GM15510 (cell line): ENCODE results near the gene S100A10.

Source experiments
- POLR2A ChIP-seq: IDR thresholded peaks from 3 replicates; pipeline ENCODE4 v1.6.1; 2011; ENCODE audit warnings: borderline replicate concordance; ENCODE audit not compliant: insufficient read length; ENCODE audit errors: extremely low read depth

S100A10 gene, protein sequence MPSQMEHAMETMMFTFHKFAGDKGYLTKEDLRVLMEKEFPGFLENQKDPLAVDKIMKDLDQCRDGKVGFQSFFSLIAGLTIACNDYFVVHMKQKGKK

DNA sequence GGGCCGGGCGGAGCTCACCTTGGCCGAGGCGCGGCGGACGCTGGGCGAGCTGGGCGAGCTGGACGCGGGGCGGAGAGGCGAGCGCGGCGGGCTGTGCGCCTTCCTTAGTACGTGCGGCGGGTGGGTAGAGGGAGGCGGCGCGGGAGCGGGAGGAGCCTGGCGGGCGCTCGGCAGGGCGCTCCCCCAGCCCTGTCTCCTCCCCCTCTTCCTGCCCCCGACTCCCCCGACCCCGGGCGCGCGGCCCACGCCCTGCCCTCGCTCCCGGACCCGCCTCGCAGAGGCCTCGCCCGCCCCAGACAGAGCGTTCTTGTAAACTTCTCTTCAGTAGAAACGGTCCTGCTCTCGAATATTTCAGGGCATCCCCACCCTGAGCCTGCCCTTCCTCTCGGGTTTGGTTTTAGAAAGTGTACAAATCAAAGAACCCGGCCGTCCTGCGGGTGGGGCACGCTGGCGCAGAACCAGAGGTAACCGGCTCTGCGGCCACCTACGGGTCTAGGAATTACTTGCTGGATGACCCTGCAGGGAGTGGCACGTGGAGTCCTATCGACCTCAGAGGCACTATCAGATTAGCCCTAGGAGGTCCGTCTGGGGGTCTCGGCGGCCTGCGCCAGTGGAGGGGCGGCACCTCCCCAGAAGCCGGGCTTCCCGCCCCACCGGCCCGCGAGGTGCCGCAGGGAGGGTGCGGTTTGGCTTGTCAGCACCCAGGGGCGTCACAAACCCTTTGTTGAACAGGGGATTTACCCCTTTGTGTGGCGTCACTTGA lies at the start of gene S100A10:
Gene S100A10, minus strand, starts transcription at position 126 of the 763 bp plus-strand sequence. CDS start 7,629 bp downstream, outside the sequence.
- TF ChIP-seq POLR2A: no peak

DNA sequence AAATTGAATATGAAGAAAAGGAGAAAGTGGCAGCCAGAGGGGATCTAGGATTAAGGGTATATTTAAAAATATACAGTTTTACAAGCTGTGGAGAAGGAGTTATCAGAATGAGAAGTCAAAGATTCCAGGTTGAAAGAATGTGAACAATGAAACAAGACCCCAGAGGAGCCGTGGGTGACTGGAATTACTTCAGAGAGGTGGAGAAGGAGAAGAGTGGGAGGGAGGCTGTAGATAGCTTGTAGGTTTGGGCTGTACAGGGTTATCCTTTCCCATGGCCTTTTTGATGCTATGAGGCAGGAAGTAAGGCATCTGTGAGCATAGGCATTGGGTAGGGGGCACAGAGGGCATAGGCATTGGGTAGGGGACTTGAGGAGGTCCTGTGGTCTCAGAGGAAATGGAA lies 48.4 kb upstream of the S100A10 start:
- TF ChIP-seq POLR2A: no peak

DNA sequence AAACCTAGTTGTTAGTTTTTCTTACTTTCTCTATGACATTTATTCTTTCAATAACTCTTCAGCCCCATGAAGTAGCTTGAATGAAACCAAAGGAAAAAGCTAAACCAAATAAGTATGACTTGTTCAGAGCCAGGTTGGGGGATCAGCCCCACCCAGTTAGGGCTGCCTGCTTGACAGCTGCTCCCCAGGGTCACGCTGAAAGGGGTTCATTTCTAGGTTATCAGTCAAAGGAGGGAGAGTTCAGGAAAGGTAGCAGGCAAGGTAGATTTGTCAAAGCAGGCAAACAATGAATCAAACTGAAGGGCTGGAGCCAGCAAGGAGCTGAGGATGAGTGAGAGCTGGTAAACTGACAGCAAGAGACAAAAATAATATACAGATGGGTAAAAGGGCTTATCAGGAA lies 46.2 kb upstream of the S100A10 start:
- no peak for TF ChIP-seq POLR2A

DNA sequence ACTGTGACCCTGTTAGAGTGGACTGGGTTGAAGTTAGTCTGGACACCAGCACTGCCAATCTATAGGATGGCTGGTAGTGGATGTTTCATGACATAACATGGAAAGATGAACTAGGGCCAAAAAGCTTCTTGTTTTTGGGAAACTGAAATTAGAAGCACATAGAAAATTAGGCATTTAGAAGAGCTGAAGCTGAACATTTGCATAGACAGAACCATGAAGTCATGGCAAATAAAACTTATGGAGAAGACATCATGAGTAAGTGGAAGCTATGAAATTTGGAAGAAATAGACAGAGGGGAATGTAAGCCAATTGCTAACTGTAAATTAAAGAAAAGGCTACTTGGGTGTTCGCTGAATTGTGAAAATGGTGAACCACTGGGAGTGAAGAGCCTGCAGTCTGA lies 45.8 kb upstream of the S100A10 start:
- no peak for TF ChIP-seq POLR2A

DNA sequence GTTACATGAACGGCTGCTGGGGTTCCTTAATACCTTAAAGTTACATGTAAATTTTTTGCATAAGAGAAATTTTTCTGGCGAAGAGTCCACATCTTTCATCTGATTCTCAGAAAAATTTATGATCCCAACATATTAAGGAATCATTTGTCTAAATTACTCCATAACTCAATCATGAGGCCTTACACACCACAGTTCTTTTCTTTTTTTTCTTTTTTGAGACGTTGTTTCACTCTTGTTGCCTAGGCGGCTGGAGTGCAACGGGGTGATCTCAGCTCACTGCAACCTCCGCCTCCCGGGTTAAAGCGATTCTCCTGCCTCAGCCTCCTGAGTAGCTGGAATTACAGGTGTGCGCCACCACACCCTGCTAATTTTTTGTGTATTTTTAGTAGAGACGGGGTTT lies 45.2 kb upstream of the S100A10 start:
- no peak for TF ChIP-seq POLR2A

DNA sequence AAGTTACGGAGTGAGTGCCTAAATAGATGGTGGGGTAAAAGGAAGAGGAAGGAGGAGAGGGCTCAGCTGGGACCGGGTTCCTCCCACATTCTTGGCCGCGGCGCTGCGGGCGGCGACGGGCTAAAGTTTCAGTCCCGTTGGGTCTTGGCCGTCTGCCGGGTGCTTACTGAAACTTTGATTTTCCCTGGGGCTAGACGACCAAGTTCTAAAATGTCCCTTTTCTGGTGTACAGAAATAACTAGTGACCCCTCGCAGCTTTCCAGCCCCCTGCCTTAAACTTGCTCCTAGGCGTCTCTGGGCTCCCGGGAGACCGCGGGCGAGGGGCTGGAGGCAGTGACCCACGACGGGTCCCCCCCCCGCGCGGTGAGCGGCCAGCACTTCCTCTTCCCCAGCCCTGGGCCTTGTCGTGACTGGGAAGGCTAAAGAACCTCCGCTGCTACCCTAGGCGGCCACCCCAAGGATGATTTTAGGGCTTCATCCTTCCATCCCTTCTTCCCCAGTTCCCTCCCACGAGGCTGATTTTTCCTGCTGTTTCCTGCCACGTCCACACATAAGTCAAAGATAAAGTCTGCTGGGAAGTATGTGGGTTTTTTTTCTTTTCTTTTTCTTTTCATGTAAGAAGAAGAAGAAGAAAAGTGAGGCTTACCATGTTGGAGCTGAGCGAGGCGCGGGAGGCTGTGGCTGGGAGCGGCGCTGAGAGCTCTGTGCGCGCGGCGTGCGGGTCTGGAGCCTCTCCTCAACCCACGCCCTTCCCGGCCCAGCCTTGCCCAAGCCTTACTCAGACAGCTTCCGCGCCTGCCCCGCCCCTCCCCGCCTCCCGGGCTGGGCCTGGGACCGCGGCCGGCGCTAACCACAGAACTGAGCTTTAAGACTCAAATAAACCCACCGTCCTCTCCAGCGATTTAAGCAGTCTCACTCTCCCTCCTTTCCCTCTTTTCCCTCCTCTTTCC lies 42.9 kb upstream of the S100A10 start, which contains the start of gene S100A11:
Gene S100A11, minus strand, starts transcription at position 738 of the 950 bp plus-strand sequence. Its CDS starts 89 bp downstream, at position 649.
- TF ChIP-seq POLR2A: peak; percentile 57

DNA sequence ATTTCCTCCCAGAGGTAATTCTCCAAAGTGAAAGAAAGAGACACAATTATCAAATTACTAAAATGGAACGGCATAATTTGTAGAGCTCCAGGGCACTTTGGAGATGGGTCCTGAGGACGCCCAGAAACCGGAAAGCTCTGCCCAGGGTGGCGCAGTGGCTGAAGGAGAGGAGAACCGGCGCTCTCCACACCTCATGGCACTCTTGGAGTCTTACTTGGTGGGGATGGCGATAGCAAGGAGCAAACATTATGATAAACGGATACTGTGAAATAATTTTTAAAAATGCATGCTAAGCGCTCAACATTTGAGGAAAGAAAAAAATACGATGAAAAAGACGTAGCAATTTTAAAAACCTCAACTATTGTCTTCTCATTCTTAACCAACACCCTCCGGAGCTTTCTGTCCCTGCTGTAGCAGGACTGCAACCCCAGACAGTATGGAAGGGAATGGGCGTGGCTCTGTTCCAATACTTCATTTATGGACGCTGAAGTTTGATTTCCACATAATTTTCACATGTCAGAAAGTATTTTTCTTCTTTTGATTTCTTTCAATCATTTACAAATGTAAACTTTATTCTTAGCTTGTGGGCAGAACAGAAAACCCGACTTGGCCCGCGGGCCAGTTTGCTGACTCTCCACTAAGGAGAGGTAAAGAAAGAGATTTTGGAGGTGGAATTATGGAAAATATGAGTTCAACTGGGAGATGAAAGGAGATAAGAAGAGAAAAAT lies 42.0 kb upstream of the S100A10 start:
- no peak for TF ChIP-seq POLR2A

DNA sequence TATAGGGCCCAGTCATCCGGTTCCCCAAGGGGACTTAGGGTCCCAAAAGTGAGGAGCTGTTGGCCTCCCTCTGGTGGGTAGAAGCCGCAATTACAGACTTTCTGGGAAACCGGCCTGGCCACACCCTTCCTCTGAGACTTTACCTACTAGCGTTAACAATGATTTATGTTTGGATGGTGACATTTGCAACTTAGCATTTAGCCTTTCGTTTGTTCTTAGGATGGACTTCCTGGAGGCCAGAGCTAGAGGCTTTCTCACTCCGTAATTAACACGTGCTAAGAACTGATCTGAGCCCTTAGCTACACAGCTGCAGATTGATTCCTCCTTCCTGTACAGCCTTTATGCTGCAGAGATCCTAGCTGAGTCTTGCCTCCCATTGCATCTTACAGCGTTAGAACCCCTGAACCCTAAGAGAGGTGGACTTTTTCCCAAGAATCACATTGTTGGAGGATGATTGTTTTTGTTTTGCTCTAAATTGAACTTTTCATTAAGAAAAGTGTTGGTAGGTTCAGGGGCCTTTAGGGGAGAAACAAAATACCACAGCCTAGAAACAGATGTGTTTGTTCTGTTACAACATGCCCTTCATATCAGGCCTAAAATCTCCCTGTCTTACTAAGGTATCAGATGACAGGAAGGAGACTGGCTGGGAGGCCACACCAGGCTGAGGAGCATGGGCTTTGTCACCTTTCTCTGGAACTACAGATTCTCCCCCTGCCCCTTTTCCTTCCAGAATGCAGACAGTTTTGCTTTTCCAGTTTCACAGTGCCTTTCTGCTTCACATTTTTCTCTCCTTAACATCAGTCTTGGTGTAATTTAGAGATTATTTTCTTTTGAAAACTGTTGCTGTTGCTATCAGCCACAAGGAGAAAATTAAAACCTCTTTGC lies 41.2 kb upstream of the S100A10 start:
- no peak for TF ChIP-seq POLR2A

DNA sequence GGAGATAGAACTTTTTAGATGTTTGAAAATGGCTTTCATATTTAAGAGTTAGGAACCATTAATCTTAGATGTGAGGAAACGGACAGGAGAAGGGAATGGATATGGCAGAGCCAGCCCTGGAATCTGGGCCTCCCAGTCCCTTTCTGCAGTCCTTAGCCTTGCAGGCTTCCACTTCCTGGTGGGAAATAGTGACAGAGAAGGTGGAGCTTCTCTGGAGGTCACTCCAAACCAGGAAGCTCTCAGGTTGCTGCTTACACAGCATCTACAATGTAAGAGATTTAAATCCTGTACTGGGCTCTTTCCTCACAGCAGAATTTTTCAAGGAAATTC lies 40.6 kb upstream of the S100A10 start:
- no peak for TF ChIP-seq POLR2A

DNA sequence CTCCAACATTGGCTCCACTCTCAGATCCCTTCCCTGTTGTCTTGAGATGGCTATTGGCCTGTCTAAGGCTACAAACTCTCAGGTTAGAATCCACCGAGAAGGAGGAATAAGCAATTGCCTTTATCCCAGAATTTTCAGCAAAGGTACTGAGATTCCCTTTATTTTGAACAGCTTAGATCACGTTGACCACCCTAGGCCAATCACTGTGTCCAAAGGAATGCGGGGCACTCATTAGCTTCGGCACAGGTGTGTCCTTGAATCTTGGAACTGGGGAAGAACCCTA lies 36.2 kb upstream of the S100A10 start:
- TF ChIP-seq POLR2A: no peak

DNA sequence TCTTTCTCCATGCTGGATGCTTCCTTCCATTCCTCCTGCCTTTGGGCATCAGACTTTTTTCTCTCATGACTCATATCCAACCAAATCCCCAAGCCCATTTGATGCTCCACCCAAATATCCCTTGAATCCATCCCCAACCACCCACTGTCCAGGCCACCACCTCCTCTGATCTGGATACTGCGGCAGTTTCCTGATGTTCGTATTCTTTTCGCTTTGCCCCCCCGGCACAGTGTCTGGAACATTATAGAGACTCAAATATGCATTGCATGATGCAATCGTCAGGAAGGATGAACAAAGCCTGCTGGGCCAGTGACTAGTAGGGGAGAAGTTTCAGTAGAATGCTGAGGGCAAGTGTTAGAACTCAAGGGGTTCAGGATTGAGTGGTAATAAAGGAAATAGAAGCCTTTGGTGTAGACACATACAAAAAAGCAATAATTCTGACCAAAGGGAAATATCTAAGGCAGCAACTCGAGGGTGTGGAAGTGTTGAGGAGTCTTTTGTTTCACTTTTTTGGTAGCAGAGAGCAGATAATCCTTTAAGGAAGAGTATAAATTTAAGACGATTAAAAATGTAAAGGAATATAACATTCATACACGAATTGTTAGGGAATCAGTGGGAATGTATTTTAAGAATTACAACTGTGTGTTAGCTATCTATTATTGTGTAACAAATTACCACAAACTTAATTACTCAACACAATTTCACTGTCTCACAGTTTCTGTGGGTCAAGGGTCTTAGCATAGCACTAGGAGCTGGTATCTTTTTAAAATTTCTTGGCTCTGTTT lies 35.7 kb upstream of the S100A10 start:
- no peak for TF ChIP-seq POLR2A

DNA sequence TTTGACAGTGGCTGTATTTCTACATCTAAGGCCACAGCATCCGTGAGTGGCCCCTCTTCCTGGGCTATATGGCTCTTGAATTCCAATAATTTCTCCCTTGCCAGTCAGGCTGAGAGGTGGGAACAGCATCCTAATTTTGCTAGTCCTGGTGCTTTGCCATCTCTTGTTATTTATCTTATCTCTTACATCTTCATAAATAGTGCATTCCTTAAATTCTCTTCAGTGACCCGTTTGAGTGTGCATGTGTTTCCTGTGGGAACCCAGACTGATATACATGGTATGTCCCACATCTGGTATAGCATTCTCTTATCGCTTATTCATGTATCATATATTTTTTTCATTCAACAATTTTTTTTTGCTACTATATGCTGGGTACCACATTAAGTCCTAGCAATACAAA lies 33.2 kb upstream of the S100A10 start:
- no peak for TF ChIP-seq POLR2A

DNA sequence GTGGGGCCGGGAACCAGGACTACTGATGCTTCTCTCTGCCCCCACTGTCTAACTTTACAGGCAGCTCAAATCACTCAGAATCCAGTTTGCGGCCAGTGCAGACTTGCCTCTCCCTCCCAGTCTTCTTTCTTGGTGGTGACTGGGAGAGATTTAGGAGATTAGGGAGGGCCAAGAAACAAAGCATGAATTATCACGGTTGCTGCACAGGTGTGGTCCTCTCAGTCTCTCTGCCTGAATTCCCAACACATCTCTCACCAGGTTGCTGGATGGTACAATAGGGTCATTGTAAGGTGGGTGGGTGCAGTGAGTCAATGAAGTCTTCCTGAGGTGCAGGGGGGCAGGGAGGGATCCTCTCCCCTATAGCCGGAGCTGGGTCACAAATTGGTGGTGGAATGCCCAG lies 30.6 kb upstream of the S100A10 start:
- TF ChIP-seq POLR2A: no peak
